IPS-18a (cell line): ENCODE results near the gene GPER1.
"Not testable (repeated sequence)": the region's sequence is repeated elsewhere in the genome, so short reads cannot be mapped to it uniquely, and the experiment has no call there.

Source experiments
- H3K27ac ChIP-seq: one replicate; pipeline ENCODE4 v1.5.1; 2013; ENCODE audit warnings: low read length
- H3K27me3 ChIP-seq: one replicate; pipeline ENCODE4 v1.6.1; 2013; ENCODE audit warnings: mild to moderate bottlenecking, low read length; ENCODE audit not compliant: control insufficient read depth, insufficient read depth
- H3K36me3 ChIP-seq: one replicate; pipeline ENCODE4 v1.6.1; 2013; ENCODE audit warnings: low read depth, low read length; ENCODE audit not compliant: control insufficient read depth
- H3K4me1 ChIP-seq: one replicate; pipeline ENCODE4 v1.6.1; 2013; ENCODE audit warnings: low read depth, low read length; ENCODE audit not compliant: control insufficient read depth
- H3K4me3 ChIP-seq: one replicate; pipeline ENCODE4 v1.5.1; 2013; ENCODE audit warnings: low read length
- H3K9ac ChIP-seq: one replicate; pipeline ENCODE4 v1.6.1; 2013; ENCODE audit warnings: mild to moderate bottlenecking, low read length, moderate library complexity
- H3K9me3 ChIP-seq: one replicate; pipeline ENCODE4 v1.6.1; 2013; ENCODE audit warnings: low read depth, low read length; ENCODE audit not compliant: control insufficient read depth

The GPER1 gene

DNA sequence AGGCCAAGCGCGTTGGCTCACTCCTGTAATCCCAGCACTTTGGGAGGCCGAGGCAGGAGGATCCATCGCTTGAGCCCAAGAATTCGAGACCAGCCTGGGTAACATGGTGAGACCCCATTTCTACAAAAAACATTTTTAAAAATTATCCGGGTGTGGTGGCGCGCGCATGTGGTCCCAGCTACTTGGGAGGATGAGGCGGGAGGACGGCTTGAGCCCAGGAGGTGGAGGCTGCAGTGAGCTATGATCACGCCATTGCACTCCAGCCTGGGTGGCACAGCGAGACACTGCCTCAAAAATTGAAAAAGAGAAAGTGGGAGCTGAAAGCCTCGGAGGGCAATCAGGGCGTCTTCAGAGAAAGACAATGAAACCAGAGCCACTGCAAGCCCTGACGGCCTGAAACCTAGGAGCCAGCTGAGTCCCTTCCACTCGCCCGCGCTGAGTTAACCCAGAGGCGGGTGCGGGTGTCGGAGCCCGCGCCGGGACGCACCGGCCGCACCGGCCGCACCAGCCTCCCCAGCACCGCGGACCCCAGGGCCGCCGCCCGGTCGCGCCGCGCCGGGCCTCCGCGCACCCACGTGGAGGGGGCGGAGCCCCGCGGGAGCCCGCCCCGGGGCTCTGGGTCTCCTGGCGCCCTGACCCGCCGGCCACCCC lies 49.7 kb downstream of the GPER1 start:
- Histone ChIP-seq H3K9ac (peak overlapping the region; percentile 68), H3K9me3 (no peaks in the 10 kb centered on the region), H3K4me3 (peak overlapping the region; percentile 71), H3K4me1 (peaks cover 7% of the 10 kb centered on the region), H3K27me3 (no peaks in the 10 kb centered on the region), H3K36me3 (no peaks in the 10 kb centered on the region), H3K27ac (no peak overlapping the region)

DNA sequence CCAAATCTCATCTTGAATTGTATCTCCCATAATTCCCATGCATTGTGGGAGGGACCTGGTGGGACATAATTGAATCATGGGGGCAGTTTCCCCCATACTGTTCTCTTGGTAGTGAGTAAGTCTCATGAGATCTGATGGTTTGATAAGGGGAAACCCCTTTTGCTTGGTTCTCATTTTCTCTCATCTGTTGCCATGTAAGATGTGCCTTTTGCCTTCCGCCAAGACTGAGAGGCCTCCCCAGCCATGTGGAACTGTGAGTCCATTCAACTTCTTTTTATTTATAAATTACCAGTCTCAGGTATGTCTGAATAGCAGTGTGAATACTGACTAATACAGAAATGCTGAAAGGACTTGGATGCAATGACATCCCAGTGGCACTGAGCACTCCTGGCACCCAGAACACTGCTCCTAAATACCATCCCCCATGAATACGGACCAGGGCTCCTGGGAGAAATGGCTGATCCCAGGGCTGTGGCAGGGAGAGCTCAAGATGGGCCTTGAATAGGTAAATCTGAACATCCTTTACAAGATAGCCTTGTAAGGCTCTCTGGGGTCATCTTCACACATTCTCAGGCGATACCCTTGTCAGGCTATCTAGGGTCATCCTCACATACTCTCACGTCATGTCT lies 52.7 kb downstream of the GPER1 start:
- Histone ChIP-seq H3K9me3 (no peaks in the 10 kb centered on the region), H3K9ac (no peak overlapping the region), H3K4me3 (no peak overlapping the region), H3K27me3 (no peaks in the 10 kb centered on the region), H3K36me3 (no peaks in the 10 kb centered on the region), H3K27ac (no peak overlapping the region), H3K4me1 (peaks cover 7% of the 10 kb centered on the region)

DNA sequence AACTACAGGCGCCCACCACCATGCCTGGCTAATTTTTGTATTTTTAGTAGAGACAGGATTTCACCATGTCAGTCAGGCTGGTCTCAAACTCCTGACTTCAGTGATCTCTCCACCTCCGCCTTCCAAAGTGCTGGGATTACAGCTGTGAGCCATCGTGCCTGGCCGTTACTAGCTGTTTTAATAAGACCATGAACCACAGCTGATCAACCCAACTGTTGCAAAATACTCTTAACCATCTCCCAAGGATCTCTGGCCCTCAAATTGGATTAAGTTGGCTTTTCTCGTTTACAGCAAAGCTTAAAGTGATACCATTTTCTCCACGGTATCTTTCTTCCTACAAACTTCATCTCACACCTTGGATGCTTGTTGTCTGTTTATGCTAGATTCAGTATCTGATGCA lies 53.7 kb downstream of the GPER1 start:
- Histone ChIP-seq H3K4me1 (peaks cover 6% of the 10 kb centered on the region), H3K4me3 (no peak overlapping the region), H3K27ac (no peak overlapping the region), H3K9ac (no peak overlapping the region), H3K36me3 (no peaks in the 10 kb centered on the region), H3K27me3 (no peaks in the 10 kb centered on the region), H3K9me3 (no peaks in the 10 kb centered on the region)

DNA sequence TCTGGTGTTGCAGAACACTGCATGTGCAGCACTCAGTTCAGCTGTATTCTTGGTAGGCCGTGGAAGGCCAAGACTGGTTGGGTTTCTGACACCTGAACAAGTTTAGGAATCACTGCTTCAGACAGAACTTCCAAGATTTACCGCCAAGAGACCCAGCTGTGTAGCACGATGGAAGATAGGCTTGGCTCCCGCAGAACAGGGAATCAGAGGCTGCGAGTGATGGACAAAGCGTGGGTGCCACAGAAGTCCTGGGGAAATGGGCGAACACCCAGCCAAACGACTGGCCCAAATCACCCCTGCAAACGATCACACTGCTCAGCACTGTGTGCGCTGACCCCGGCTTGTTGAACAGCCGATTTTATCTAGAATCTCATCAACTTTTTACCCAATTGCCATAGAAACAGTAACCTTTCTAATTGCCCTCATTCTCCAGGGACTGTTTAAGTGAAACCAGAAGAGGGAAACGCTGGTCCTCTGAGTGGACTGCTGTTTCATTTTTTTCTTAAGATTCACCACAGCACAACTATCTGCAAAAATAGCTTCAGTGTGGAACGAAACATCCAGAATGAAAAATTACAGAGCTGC lies 54.2 kb downstream of the GPER1 start:
- no peaks in the 10 kb centered on the region for H3K36me3 ChIP-seq
- no peak overlapping the region for H3K27ac ChIP-seq
- H3K4me3 ChIP-seq = no peak overlapping the region
- no peak overlapping the region for H3K9ac ChIP-seq
- peaks cover 1% of the 10 kb centered on the region for H3K4me1 ChIP-seq
- H3K27me3 ChIP-seq = no peaks in the 10 kb centered on the region
- no peaks in the 10 kb centered on the region for H3K9me3 ChIP-seq

GRCh38 chr7:1143031-1143430 lies 55.1 kb downstream of the GPER1 start:
- not testable (repeated sequence) for H3K4me1 ChIP-seq, H3K27me3 ChIP-seq, H3K27ac ChIP-seq

More at GRCh38 chr7:1143031-1143430, 55.1 kb downstream of the GPER1 start:
- not testable (repeated sequence) for H3K36me3 ChIP-seq, H3K9ac ChIP-seq, H3K9me3 ChIP-seq, H3K4me3 ChIP-seq
